Left cardiac atrium (tissue), 4 donors: Measurements from ENCODE around the gene GPC2. TPM values are rescaled to one million over a fixed set of nuclear protein-coding genes. Genes with fewer than 3 reads are reported as not detected.
"Not testable (repeated sequence)": the region's sequence is repeated elsewhere in the genome, so short reads cannot be mapped to it uniquely, and the experiment has no call there.

Source experiments
- ATAC-seq, 2 donors: fragments of 200-7000 bp; cut with Tn5 transposase; one replicate each; pipeline ENCODE4 v1.9.1; 2020; ENCODE audit warnings: mild to moderate bottlenecking in 2 of 2, moderate library complexity in 2 of 2
- DNase-seq: peaks from one replicate; pipeline ENCODE4 v3.0.0-alpha.2; 2020
- intact Hi-C, 2 donors: fragments of 100-400 bp; cut with DNase I; formaldehyde crosslinking; loops; one replicate each; pipeline versions ENCODE4 v1.14.1 to v1.15.1; 2022 to 2023
- total RNA-seq, 2 donors: library from RNA; stranded (reverse); fragmentation: NEBNext Ultra II Directional; extraction: Animal tissue kit (Norgen Biotek cat#: 25700); gene quantifications; one replicate each; pipeline ENCODE4 v1.2.1, GENCODE V29; 2021
- donor health status: DM: no; HTN: yes; CAD: no.
- donor health status: DM: no; HTN: yes; CAD: no; lungs with severe emphysema.
- donor health status: DM: yes; HTN: yes; CAD: no.
- donor health status: Dilated cardiomyopathy.

Gene GPC2
- total RNA-seq, 2 donors from 2014 or later, result 0.58 to 0.85 TPM

GRCh38 chr7:100156331-100157068 lies 20.7 kb downstream of the GPC2 start:
- intact Hi-C loops, result no loop called here
- no peak for ATAC-seq

GRCh38 chr7:100155553-100156317 lies 21.4 kb downstream of the GPC2 start:
- DNase-seq (no peak), ATAC-seq (no peak)
- intact Hi-C loops, result no loop called here

More at GRCh38 chr7:100156331-100157068, 20.7 kb downstream of the GPC2 start:
- DNase-seq, result no peak

GRCh38 chr7:100154651-100155491 lies 22.3 kb downstream of the GPC2 start:
- intact Hi-C loops, result no loop called here
- no peak for DNase-seq
- ATAC-seq, result no peak

- intact Hi-C loops, result no loop called here
- no peak for ATAC-seq
- no peak for DNase-seq
These were observed 23.3 kb downstream of the GPC2 start for GRCh38 chr7:100153708-100154535.

- ATAC-seq, result no peak
- no peak for DNase-seq
- intact Hi-C loops, result no loop called here
These were observed 24.1 kb downstream of the GPC2 start for GRCh38 chr7:100152937-100153666.

GRCh38 chr7:100152404-100152803 lies 24.8 kb downstream of the GPC2 start:
- no peak for DNase-seq
- intact Hi-C loops, result no loop called here
- ATAC-seq, result no peak

- DNase-seq, result peak; percentile 99
- intact Hi-C loops, result no loop called here
- ATAC-seq, result peak; percentile 99
These were observed 28.4 kb downstream of the GPC2 start, which contains the start of gene LAMTOR4 for GRCh38 chr7:100148559-100149328. Gene LAMTOR4 (plus strand): TSS chr7:100148918. CDS start chr7:100148973, 55 bp downstream.

GRCh38 chr7:100148225-100148558 lies 29.0 kb downstream of the GPC2 start:
- DNase-seq, result no peak
- intact Hi-C loops, result no loop called here
- no peak for ATAC-seq

GRCh38 chr7:100147278-100147677 lies 29.9 kb downstream of the GPC2 start:
- ATAC-seq (no peak), DNase-seq (no peak)
- intact Hi-C loops, result no loop called here

- ATAC-seq, result peak in 1 of 2 donors; percentile 4
- DNase-seq, intact Hi-C loops: not testable (repeated sequence)
These were observed 30.8 kb downstream of the GPC2 start for GRCh38 chr7:100146350-100146749.

- intact Hi-C loops, result no loop called here
- no peak for DNase-seq
- no peak for ATAC-seq
These were observed 34.7 kb downstream of the GPC2 start for GRCh38 chr7:100142461-100142860.

GRCh38 chr7:100141555-100141949 lies 35.6 kb downstream of the GPC2 start:
- intact Hi-C loops, result no loop called here
- no peak for ATAC-seq
- no peak for DNase-seq

- intact Hi-C loops, result loop anchor here in 1 of 2 donors (10.0 kb wide), 2 partner anchors 77 to 143 kb away; partner anchors contain the start of gene PVRIG
- no peak for DNase-seq
- no peak for ATAC-seq
These were observed 39.1 kb downstream of the GPC2 start for GRCh38 chr7:100137851-100138760.

- intact Hi-C loops, result loop anchor here (5.0 to 10.0 kb wide), 4 partner anchors 80 to 140 kb away; partner anchors contain the start of gene PVRIG (in 1 of the 2)
- ATAC-seq (peak; percentile 72 to 75), DNase-seq (no peak)
These were observed 44.5 kb downstream of the GPC2 start for GRCh38 chr7:100132697-100133151.

- no peak for DNase-seq
- ATAC-seq, result no peak
- intact Hi-C loops, result loop anchor here (5.0 to 10.0 kb wide), 4 partner anchors 80 to 140 kb away; partner anchors contain the start of gene PVRIG (in 1 of the 2)
These were observed 45.1 kb downstream of the GPC2 start for GRCh38 chr7:100132126-100132525.
